ENCODE measurements around the gene GPRASP1.

GRCh38 chrX:102651242-102652011 is at the start of gene GPRASP1:
- TF ChIP-seq POLR2A (IDR thresholded peaks at IDR 0.05), result no peak
- TF ChIP-seq, protein P1, sequence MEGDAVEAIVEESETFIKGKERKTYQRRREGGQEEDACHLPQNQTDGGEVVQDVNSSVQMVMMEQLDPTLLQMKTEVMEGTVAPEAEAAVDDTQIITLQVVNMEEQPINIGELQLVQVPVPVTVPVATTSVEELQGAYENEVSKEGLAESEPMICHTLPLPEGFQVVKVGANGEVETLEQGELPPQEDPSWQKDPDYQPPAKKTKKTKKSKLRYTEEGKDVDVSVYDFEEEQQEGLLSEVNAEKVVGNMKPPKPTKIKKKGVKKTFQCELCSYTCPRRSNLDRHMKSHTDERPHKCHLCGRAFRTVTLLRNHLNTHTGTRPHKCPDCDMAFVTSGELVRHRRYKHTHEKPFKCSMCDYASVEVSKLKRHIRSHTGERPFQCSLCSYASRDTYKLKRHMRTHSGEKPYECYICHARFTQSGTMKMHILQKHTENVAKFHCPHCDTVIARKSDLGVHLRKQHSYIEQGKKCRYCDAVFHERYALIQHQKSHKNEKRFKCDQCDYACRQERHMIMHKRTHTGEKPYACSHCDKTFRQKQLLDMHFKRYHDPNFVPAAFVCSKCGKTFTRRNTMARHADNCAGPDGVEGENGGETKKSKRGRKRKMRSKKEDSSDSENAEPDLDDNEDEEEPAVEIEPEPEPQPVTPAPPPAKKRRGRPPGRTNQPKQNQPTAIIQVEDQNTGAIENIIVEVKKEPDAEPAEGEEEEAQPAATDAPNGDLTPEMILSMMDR (IDR thresholded peaks at IDR 0.05), result no peak
